ENCODE results near the gene PROKR2.

DNA sequence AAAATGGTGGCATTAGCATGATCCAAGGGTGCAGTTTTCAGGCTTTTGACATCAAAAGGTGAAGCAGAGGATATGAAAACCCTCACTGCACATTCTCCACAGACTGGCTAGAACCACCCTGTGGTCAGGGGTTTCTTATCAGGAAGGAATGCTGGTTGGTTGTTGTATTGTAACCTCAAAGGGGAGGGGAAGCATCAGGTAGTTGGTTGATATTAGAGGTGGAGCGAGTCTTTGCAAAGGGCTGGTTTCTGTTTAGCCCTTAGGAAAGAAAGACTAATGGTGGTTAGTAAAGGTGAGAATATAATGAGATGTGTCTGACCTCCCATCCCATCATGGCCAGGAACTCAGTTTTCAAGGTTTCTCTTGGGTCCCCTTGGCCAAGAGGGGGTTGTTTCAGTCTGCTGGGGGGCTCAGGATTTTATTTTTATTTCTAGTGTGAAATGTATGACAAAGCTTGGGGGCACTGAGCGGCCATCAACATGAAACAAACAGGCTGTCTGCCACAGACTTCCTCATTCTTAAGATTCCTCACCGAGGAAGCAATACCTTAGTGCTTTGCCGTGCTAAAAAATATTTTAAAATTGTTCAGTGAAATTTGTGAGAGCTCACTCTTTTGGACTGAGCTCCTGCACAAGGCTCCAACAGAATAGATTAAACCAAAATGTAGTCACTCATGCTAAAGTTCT, 47.5 kb upstream of the PROKR2 start:
- TF ChIP-seq POLR2AphosphoS5 (IDR thresholded peaks at IDR 0.05; ENCODE audit: low read depth) (no peak), GABPA (IDR thresholded peaks at IDR 0.05; ENCODE audit: low read depth) (no peak)
- TF ChIP-seq, protein P1, sequence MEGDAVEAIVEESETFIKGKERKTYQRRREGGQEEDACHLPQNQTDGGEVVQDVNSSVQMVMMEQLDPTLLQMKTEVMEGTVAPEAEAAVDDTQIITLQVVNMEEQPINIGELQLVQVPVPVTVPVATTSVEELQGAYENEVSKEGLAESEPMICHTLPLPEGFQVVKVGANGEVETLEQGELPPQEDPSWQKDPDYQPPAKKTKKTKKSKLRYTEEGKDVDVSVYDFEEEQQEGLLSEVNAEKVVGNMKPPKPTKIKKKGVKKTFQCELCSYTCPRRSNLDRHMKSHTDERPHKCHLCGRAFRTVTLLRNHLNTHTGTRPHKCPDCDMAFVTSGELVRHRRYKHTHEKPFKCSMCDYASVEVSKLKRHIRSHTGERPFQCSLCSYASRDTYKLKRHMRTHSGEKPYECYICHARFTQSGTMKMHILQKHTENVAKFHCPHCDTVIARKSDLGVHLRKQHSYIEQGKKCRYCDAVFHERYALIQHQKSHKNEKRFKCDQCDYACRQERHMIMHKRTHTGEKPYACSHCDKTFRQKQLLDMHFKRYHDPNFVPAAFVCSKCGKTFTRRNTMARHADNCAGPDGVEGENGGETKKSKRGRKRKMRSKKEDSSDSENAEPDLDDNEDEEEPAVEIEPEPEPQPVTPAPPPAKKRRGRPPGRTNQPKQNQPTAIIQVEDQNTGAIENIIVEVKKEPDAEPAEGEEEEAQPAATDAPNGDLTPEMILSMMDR (IDR thresholded peaks at IDR 0.05; ENCODE audit: insufficient read depth, low read length): no peak
- TF ChIP-seq, protein P2, sequence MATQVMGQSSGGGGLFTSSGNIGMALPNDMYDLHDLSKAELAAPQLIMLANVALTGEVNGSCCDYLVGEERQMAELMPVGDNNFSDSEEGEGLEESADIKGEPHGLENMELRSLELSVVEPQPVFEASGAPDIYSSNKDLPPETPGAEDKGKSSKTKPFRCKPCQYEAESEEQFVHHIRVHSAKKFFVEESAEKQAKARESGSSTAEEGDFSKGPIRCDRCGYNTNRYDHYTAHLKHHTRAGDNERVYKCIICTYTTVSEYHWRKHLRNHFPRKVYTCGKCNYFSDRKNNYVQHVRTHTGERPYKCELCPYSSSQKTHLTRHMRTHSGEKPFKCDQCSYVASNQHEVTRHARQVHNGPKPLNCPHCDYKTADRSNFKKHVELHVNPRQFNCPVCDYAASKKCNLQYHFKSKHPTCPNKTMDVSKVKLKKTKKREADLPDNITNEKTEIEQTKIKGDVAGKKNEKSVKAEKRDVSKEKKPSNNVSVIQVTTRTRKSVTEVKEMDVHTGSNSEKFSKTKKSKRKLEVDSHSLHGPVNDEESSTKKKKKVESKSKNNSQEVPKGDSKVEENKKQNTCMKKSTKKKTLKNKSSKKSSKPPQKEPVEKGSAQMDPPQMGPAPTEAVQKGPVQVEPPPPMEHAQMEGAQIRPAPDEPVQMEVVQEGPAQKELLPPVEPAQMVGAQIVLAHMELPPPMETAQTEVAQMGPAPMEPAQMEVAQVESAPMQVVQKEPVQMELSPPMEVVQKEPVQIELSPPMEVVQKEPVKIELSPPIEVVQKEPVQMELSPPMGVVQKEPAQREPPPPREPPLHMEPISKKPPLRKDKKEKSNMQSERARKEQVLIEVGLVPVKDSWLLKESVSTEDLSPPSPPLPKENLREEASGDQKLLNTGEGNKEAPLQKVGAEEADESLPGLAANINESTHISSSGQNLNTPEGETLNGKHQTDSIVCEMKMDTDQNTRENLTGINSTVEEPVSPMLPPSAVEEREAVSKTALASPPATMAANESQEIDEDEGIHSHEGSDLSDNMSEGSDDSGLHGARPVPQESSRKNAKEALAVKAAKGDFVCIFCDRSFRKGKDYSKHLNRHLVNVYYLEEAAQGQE (IDR thresholded peaks at IDR 0.05; ENCODE audit: insufficient replicate concordance, low read depth): no peak
